Endothelial cell of umbilical vein (primary cell): Measurements from ENCODE around the gene OGFRL1. TPM values are rescaled to one million over a fixed set of nuclear protein-coding genes. Genes with fewer than 3 reads are reported as not detected.

ENCODE experiments used
- BruUV-seq: library from RNA; stranded (reverse); fragments of 400-500 nt; replicated peaks from 2 replicates; lab custom pipeline; 2021; lab: Mats Ljungman, UMichigan
- CTCF ChIA-PET: fragments of 300-600, 350-600 bp; sonication (Branson Sonifier 250); formaldehyde crosslinking; loops from one replicate; lab custom pipeline; 2021; ENCODE audit warnings: antibody characterized with exemption, inconsistent platforms; lab: Charles Lee
- POLR2A ChIA-PET: fragments of 300-600, 350-600 bp; sonication (Branson Sonifier 250); formaldehyde crosslinking; loops from one replicate; lab custom pipeline; 2021; ENCODE audit warnings: antibody characterized with exemption, inconsistent platforms; lab: Charles Lee
- DNase-seq: peaks from one replicate; pipeline ENCODE4 v3.0.0-alpha.2; 2011; ENCODE audit warnings: low read depth, low spot score
- FAIRE-seq: peaks from 2 replicates; lab custom pipeline; 2011; peaks lifted over from hg19 to GRCh38; lab: Jason Lieb, UNC
- H2AFZ ChIP-seq: 2 replicates; pipeline ENCODE4 v1.6.0; 2012; ENCODE audit warnings: low read depth, low read length, control low read depth, inconsistent platforms
- H3K27ac ChIP-seq: 2 replicates; pipeline ENCODE4 v1.5.1; 2011; ENCODE audit warnings: low read depth, mild to moderate bottlenecking, control low read depth, low read length, moderate library complexity; ENCODE audit not compliant: insufficient read depth
- H3K27me3 ChIP-seq, 2 experiments: 2 replicates each; pipeline versions ENCODE4 v1.6.0 to v1.6.1; 2011; ENCODE audit warnings: low read length in 2 of 2, mixed read lengths in 1 of 2; ENCODE audit not compliant: control insufficient read depth in 2 of 2, insufficient read depth in 2 of 2
- H3K36me3 ChIP-seq, 2 experiments: 2 replicates in 1 of 2; 3 replicates in 1 of 2; pipeline ENCODE4 v1.5.1; 2011; ENCODE audit warnings: low read length in 2 of 2, mild to moderate bottlenecking in 1 of 2, moderate library complexity in 1 of 2; ENCODE audit not compliant: control insufficient read depth in 2 of 2, insufficient read depth in 2 of 2; ENCODE audit errors: extremely low read depth in 1 of 2
- H3K4me1 ChIP-seq: 3 replicates; pipeline ENCODE4 v1.5.1; 2011; ENCODE audit warnings: mild to moderate bottlenecking, low read length; ENCODE audit not compliant: control insufficient read depth, insufficient read depth; ENCODE audit errors: extremely low read depth
- H3K4me2 ChIP-seq: 2 replicates; pipeline ENCODE4 v1.6.1; 2011; ENCODE audit warnings: low read length, control low read depth, mixed read lengths; ENCODE audit not compliant: insufficient read depth
- H3K4me3 ChIP-seq, 3 experiments: fragments of 200-600 bp in 1 of 3; sonication (generic), shearing (Covaris generic) in 1 of 3; replicated peaks in 1 of 3; 2 replicates each; pipeline ENCODE4 v1.5.1; 2011 to 2016; ENCODE audit warnings: control low read depth in 3 of 3, low read length in 3 of 3, mild to moderate bottlenecking in 2 of 3, inconsistent platforms in 1 of 3, low read depth in 1 of 3, moderate library complexity in 1 of 3; ENCODE audit not compliant: insufficient read depth in 1 of 3
- H3K79me2 ChIP-seq: 2 replicates; pipeline ENCODE4 v1.6.0; 2012; ENCODE audit warnings: low read length, inconsistent platforms; ENCODE audit not compliant: control insufficient read depth, insufficient read depth
- H3K9ac ChIP-seq: replicated peaks from 2 replicates; pipeline ENCODE3; 2011; ENCODE audit warnings: low read length, control low read depth; ENCODE audit not compliant: insufficient read depth; ENCODE audit errors: extremely low read depth
- H3K9me1 ChIP-seq: replicated peaks from 3 replicates; pipeline ENCODE4 v1.6.0; 2011; ENCODE audit warnings: mild to moderate bottlenecking, low read length; ENCODE audit not compliant: control insufficient read depth, insufficient read depth; ENCODE audit errors: extremely low read depth
- H3K9me3 ChIP-seq: replicated peaks from 2 replicates; pipeline ENCODE4 v1.5.1; 2012; ENCODE audit warnings: low read length, inconsistent platforms; ENCODE audit not compliant: control insufficient read depth, insufficient read depth
- H4K20me1 ChIP-seq: replicated peaks from 2 replicates; pipeline ENCODE3; 2011; ENCODE audit warnings: mild to moderate bottlenecking, low read length; ENCODE audit not compliant: control insufficient read depth, insufficient read depth; ENCODE audit errors: extremely low read depth
- EZH2 ChIP-seq: IDR thresholded peaks from 2 replicates; pipeline ENCODE4 v1.6.1; 2012; ENCODE audit warnings: borderline replicate concordance, low read depth, mild to moderate bottlenecking, moderate library complexity, low read length, inconsistent platforms; ENCODE audit not compliant: severe bottlenecking
- FOS ChIP-seq: IDR thresholded peaks from 2 replicates; pipeline ENCODE4 v1.6.1; 2011; ENCODE audit warnings: mild to moderate bottlenecking, low read length, moderate library complexity, borderline replicate concordance; ENCODE audit not compliant: insufficient read depth
- GATA2 ChIP-seq: IDR thresholded peaks from 2 replicates; pipeline ENCODE4 v1.7.0; 2011; ENCODE audit warnings: low read depth, mild to moderate bottlenecking, moderate library complexity, mixed read lengths, low read length; ENCODE audit not compliant: insufficient read length, insufficient read depth
- JUN ChIP-seq: IDR thresholded peaks from 2 replicates; pipeline ENCODE4 v1.6.1; 2011; ENCODE audit warnings: borderline replicate concordance, low read depth; ENCODE audit not compliant: insufficient read length, insufficient read depth
- MYC ChIP-seq: IDR thresholded peaks from one replicate; pipeline ENCODE4 v1.6.1; 2011; ENCODE audit warnings: mild to moderate bottlenecking, low read depth, low read length
- POLR2A ChIP-seq: IDR thresholded peaks from 2 replicates; pipeline ENCODE4 v1.6.1; 2012; ENCODE audit warnings: low read depth, mild to moderate bottlenecking, control low read depth, low read length
- POLR2AphosphoS5 ChIP-seq: IDR thresholded peaks from 2 replicates; pipeline ENCODE4 v1.6.1; 2012; ENCODE audit warnings: low read depth, mild to moderate bottlenecking, control low read depth, low read length, moderate library complexity; ENCODE audit not compliant: insufficient read depth
- dilution Hi-C: fragments of 300-500 bp; cut with MboI; formaldehyde crosslinking; loops from one replicate; pipeline ENCODE4 v1.15.0; 2019; ENCODE audit warnings: low sequenced_read_pairs; ENCODE audit not compliant: extremely low pct_ligation_motif_present
- intact Hi-C: fragments of 100-400 bp; cut with micrococcal nuclease; formaldehyde crosslinking; loops from one replicate; pipeline ENCODE4 v1.10.0; 2022
- polyA plus RNA-seq, 4 experiments: library from polyadenylated mRNA; depleted of rRNA in 3 of 4; stranded (reverse) in 3 of 4; unstranded in 1 of 4; fragments of >200 nt; gene quantifications; 2 replicates each; pipeline versions ENCODE4 v1.2.1 to v1.2.3, GENCODE V29; 2011 to 2012; ENCODE audit warnings: missing spikeins in 1 of 4
- total RNA-seq: library from RNA; stranded (reverse); gene quantifications from 2 replicates; pipeline ENCODE4 v1.2.3, GENCODE V29; 2021
- TF ChIP-seq, protein P1 (sequence below): IDR thresholded peaks from 2 replicates; pipeline ENCODE4 v1.6.1; 2011; ENCODE audit not compliant: insufficient read depth, insufficient read length
- TF ChIP-seq, protein P2 (sequence below), 2 donors: IDR thresholded peaks; 1 replicate in 1 of 2; 2 replicates in 1 of 2; pipeline ENCODE4 v1.5.1; 2011; ENCODE audit warnings: low read length in 2 of 2, mild to moderate bottlenecking in 2 of 2, moderate library complexity in 2 of 2, control low read depth in 1 of 2, inconsistent platforms in 1 of 2, low read depth in 1 of 2; ENCODE audit not compliant: insufficient read depth in 1 of 2; ENCODE audit errors: extremely low read depth in 1 of 2

The OGFRL1 gene
- total and polyA plus RNA-seq, 2 donors (not counting 3 experiments of a cell fraction or from before 2014, with no cell fraction given) = 3.4 to 19.4 TPM

DNA sequence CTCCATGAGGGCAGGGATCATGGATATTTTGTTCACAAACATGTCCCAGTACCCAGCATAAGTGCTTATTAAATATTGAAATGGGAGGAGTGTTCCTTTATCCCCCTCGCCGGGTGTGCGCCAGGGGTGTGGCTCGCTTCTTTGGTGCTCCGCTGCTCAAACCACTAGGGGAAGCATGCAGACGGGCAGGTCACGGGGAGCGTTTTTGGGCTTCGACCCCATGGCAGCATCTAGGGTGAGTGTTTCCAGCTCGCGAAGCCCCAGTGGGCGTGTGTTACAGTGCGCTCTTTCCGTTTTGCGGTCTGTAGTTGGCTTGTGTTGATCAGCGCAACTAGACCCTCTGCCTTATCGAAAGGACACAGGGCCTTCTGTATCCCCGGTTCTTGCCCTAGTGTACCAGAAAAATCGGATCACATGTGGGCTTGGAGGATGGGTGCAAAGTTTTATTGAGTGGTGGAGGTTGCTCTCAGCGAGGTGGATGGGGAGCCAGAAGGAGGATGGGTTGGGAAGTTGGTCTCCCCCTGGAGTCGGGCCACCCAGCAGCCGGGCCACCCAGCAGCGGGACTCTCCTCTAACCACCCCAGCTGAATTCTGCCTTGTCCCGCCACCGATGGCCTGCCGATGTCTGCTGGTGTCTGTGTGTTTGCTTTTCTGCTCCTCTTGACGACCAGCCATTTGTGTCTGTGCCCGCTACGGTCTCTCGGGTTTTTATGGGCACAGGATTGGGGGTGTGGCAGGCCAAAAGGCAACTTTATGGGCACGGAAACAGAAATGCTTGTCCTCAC is 43.2 kb upstream of the OGFRL1 start:
- Histone ChIP-seq H3K9ac (no peak overlapping the region), H3K4me1 (peaks cover 32% of the 10 kb centered on the region), H3K9me3 (no peaks in the 10 kb centered on the region), H3K36me3 (no peaks in the 10 kb centered on the region), H3K27ac (no peak overlapping the region), H3K4me3 (no peak overlapping the region), H3K27me3 (no peaks in the 10 kb centered on the region), H3K79me2 (no peaks in the 10 kb centered on the region), H4K20me1 (no peaks in the 10 kb centered on the region), H2AFZ (no peak overlapping the region), H3K4me2 (no peak overlapping the region), H3K9me1 (no peaks in the 10 kb centered on the region)
- no peak for FAIRE-seq
- intact Hi-C loops = no loop called here
- ChIA-PET CTCF (no interaction called here), POLR2A (no interaction called here)
- BruUV-seq = no TSS peak
- dilution Hi-C loops = no loop called here
- no peak for DNase-seq
- TF ChIP-seq POLR2AphosphoS5 (no peak), FOS (no peak)

DNA sequence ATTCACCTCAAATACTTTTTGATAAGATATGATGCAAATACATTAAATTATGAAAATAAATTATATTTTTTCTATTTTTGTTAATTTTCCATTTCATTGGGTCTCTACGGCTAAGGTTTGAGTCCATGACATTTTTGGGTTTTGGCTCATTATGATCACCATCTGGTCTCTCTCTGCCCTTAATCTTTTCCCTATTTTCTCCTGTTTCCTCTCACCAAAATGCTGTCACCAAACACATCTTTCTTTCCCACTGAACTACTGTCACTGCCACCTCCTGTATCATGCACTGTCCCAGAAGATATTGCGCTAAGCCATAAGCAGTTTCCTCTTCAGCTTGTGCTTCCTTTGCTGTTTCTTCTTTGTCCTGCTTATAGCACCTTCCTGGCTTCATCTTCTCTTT is 42.0 kb upstream of the OGFRL1 start:
- dilution Hi-C loops (no loop called here), intact Hi-C loops (no loop called here)
- POLR2A ChIA-PET = no interaction called here
- no peaks in the 10 kb centered on the region for H4K20me1 ChIP-seq
- CTCF ChIA-PET = no interaction called here
- H3K36me3 ChIP-seq = no peaks in the 10 kb centered on the region
- FAIRE-seq (no peak), DNase-seq (no peak)
- no peak overlapping the region for H3K4me3 ChIP-seq
- peaks cover 42% of the 10 kb centered on the region for H3K4me1 ChIP-seq
- no peaks in the 10 kb centered on the region for H3K79me2 ChIP-seq
- no peaks in the 10 kb centered on the region for H3K9me1 ChIP-seq
- H3K4me2 ChIP-seq = no peak overlapping the region
- H3K27ac ChIP-seq = no peak overlapping the region
- no peak overlapping the region for H3K9ac ChIP-seq
- TF ChIP-seq, protein P1, sequence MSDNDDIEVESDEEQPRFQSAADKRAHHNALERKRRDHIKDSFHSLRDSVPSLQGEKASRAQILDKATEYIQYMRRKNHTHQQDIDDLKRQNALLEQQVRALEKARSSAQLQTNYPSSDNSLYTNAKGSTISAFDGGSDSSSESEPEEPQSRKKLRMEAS = no peak
- TF ChIP-seq GATA2 = no peak
- TF ChIP-seq, protein P2, sequence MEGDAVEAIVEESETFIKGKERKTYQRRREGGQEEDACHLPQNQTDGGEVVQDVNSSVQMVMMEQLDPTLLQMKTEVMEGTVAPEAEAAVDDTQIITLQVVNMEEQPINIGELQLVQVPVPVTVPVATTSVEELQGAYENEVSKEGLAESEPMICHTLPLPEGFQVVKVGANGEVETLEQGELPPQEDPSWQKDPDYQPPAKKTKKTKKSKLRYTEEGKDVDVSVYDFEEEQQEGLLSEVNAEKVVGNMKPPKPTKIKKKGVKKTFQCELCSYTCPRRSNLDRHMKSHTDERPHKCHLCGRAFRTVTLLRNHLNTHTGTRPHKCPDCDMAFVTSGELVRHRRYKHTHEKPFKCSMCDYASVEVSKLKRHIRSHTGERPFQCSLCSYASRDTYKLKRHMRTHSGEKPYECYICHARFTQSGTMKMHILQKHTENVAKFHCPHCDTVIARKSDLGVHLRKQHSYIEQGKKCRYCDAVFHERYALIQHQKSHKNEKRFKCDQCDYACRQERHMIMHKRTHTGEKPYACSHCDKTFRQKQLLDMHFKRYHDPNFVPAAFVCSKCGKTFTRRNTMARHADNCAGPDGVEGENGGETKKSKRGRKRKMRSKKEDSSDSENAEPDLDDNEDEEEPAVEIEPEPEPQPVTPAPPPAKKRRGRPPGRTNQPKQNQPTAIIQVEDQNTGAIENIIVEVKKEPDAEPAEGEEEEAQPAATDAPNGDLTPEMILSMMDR (IDR thresholded peaks at IDR 0.05; ENCODE audit: extremely low read depth in 1 of 2, insufficient read depth in 1 of 2, low read depth in 1 of 2, low read length in 2 of 2) = no peak
- TF ChIP-seq JUN = no peak
- no peak for TF ChIP-seq EZH2
- no peak for TF ChIP-seq POLR2A
- TF ChIP-seq POLR2AphosphoS5 = no peak
- TF ChIP-seq MYC = no peak
- TF ChIP-seq FOS = no peak
- no peak overlapping the region for H2AFZ ChIP-seq
- H3K9me3 ChIP-seq = no peaks in the 10 kb centered on the region
- H3K27me3 ChIP-seq = no peaks in the 10 kb centered on the region
- no TSS peak for BruUV-seq
